T-helper 22 cell (primary cell): ENCODE results near the gene RIN3.

Experiments
- DNase-seq: peaks from one replicate; pipeline ENCODE4 v3.0.0-alpha.2; 2020; ENCODE audit warnings: low read depth

Gene RIN3

GRCh38 chr14:92556863-92557543, 43.4 kb downstream of the RIN3 start:
- DNase-seq, result no peak

GRCh38 chr14:92557544-92557912, 43.9 kb downstream of the RIN3 start:
- no peak for DNase-seq

GRCh38 chr14:92558319-92558718, 44.7 kb downstream of the RIN3 start:
- DNase-seq, result no peak

- DNase-seq, result no peak
These were observed 45.9 kb downstream of the RIN3 start for GRCh38 chr14:92559486-92559885.

- DNase-seq, result no peak
These were observed 46.7 kb downstream of the RIN3 start for GRCh38 chr14:92560106-92560865.

GRCh38 chr14:92561906-92562479, 48.4 kb downstream of the RIN3 start:
- no peak for DNase-seq

GRCh38 chr14:92563359-92563758, 49.8 kb downstream of the RIN3 start:
- no peak for DNase-seq

- no peak for DNase-seq
These were observed 50.2 kb downstream of the RIN3 start for GRCh38 chr14:92563765-92564285.

- DNase-seq, result no peak
These were observed 50.9 kb downstream of the RIN3 start for GRCh38 chr14:92564344-92565039.

GRCh38 chr14:92565040-92565717, 51.6 kb downstream of the RIN3 start:
- DNase-seq, result no peak

GRCh38 chr14:92565718-92566115, 52.1 kb downstream of the RIN3 start:
- no peak for DNase-seq

GRCh38 chr14:92567173-92567725, 53.7 kb downstream of the RIN3 start:
- no peak for DNase-seq

- DNase-seq, result no peak
These were observed 55.3 kb downstream of the RIN3 start for GRCh38 chr14:92568621-92569479.

GRCh38 chr14:92570674-92571262, 57.2 kb downstream of the RIN3 start:
- DNase-seq, result no peak

GRCh38 chr14:92572050-92572449, 58.5 kb downstream of the RIN3 start:
- no peak for DNase-seq

- no peak for DNase-seq
These were observed 60.3 kb downstream of the RIN3 start for GRCh38 chr14:92573761-92574498.

GRCh38 chr14:92575061-92575747, 61.6 kb downstream of the RIN3 start:
- DNase-seq, result no peak

GRCh38 chr14:92575748-92576303, 62.2 kb downstream of the RIN3 start:
- DNase-seq, result no peak

GRCh38 chr14:92577321-92577742, 63.8 kb downstream of the RIN3 start:
- no peak for DNase-seq
